Ramos (cell line): ENCODE data around the gene CFAP410.
"Not testable (repeated sequence)": the region's sequence is repeated elsewhere in the genome, so short reads cannot be mapped to it uniquely, and the experiment has no call there.

Experiments
- in situ Hi-C: fragments of 300-500 bp; cut with MboI; formaldehyde crosslinking; loops from one replicate; pipeline ENCODE4 v1.14.3; 2022; ENCODE audit warnings: low sequenced_read_pairs; ENCODE audit not compliant: unreplicated experiment

The CFAP410 gene

DNA sequence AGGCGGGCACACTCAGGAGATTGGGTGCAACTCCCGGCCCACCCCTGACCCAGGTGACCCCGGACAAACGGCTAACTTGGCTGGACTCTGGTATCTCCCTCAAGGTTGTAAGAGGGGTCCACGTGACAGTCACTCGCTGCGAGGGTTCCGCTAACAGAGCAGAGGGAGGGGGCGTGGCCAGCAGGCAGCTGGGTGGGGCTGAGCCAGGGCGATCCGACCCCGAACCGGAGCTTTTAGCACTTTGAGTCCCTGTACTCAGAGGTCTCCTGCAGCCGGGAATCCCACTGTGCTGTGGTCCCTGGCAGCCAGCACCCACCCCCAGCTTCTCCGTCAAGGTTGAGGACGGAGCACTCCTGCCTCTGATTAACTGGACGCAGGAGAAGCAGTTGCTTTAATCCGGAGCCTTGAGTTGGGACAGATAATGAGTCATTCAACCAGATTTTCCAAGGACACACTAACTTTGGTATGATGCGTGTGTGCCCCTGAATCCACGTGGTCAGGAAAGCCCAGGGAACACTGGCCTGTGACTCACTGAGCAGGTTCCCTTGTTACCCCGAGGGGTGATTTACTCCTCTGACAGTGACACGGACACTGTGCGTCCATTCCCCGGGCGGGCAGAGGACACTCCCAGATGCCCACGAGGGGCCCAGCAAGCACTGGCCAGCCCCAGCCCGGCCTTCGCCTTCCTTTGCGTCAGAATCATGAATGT, 31.0 kb upstream of the CFAP410 start:
- in situ Hi-C loops = no loop called here

DNA sequence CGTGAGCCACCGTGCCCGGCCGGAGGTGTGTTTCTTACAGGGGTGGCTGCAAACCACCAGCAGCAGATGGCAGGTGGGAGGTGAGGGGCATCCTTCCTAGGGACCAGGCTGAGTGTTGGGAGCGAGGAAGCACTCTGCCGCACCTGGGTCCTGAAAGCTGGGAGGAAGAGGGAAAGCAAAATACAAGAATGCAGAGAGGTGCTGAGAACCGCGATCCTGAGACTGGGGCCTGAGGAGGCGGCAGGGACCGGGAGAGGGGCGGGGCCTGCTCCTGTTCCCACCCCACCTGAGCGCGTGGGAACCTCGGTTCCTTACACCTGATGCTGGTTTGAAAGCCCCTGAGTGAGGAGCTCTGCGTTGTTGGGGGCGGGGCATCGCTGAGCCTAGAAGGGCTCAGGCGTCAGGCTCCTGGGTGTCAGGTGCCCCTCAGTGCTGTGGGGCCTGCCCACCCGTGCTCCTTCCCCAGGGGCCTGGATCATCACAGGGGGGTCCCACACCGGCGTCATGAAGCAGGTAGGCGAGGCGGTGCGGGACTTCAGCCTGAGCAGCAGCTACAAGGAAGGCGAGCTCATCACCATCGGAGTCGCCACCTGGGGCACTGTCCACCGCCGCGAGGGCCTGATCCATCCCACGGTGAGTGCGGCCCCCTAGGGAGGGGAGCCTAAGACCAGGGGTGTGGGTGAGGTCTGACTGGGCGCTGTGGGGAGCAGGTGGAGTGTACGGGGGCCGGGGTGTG, 29.7 kb upstream of the CFAP410 start:
- in situ Hi-C loops = no loop called here

GRCh38 chr21:44366586-44367211, 27.5 kb upstream of the CFAP410 start:
- in situ Hi-C loops = no loop called here

- in situ Hi-C loops = no loop called here
These were observed 26.9 kb upstream of the CFAP410 start for GRCh38 chr21:44365967-44366585.

DNA sequence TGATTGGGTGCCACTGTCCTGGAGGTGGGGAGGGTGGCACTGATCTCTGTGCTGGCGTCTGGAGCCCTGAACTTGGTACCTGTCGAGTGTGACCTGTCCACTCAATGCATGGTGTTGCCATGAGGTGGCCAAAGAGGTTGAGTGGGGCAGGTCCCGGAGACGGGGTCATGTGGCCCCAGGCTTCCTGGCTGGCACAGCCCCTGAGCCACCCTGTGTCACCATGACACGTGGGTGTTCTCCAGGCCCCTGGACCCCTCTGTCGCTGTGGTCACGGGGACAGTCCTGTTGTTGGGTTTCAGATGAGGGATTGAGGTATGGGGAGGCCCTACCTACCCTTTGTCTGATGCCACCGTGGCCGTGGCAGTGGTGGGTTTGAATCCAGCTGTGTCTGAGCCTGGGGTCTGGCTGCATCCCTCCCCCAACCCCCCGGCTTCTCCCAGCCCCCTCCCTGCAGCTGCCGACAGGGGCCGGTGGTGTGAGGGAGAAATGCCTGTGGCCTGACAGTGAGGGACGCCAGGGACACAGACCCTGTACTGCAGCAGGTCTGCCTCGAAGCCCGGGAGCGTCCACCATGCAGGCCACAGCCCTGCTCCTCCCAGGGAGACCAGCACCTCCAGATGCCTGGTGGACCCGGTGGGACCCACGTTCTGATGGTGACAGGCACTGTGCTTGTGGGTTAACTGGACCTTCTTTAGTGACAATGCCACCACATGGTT, 26.2 kb upstream of the CFAP410 start:
- in situ Hi-C loops = no loop called here

- in situ Hi-C loops = no loop called here
These were observed 25.2 kb upstream of the CFAP410 start for GRCh38 chr21:44364151-44365053.

DNA sequence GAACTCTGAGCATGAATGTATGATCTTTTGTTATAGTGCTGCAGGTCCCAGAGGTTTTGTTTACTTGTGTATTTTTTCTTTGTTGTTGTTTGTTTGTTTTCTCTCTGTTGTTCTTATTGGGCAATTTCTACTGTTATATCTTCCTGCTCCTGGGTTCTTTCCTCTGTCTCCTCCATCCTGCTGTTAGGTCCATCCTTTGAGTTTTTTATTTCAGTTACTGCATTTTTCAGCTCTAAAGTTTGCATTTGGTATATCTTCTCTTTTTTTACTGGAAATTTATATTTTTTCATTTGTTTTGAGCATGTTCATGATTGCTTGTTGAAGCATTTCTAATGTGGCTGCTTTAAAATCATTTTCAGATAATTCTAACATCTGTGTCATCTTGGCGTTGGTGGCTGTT, 24.1 kb upstream of the CFAP410 start:
- in situ Hi-C loops = no loop called here

DNA sequence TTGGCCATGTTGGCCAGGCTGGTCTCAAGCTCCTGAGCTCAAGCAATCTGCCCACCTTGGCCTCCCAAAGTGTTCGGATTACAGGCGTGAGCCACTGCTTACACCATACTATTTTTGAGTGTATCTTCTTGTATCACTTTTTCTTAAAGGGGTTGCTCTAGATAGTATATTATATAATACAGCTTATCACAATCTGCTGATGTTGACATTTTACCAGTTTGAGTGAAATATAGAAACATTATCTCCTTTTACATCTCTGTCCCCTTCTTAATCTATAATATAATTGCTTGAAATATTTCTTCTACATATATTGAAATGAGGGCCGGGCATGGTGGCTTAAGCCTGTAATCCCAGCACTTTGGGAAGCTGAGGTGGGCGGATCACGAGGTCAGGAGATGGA, 22.7 kb upstream of the CFAP410 start:
- in situ Hi-C loops = not testable (repeated sequence)

DNA sequence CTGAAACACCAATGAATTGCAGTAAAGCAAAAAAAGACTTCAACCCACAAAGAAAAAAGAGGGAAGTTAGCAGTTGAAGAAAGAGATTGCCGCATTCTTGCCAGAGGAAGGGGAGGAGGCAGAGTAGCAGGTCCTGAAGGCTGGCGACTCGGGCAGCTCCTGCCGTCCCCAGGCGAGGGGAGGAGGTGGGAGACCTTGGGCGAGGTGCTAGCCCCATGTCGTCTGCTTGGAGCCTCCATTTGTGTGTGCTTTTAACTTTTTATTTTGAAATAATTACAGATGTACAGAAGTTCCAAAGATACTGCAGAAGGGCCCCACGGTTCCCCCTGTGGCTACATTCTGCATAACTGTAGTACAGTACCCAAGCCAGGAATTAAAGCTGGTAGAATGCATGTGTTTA, 21.0 kb upstream of the CFAP410 start:
- in situ Hi-C loops = no loop called here

- in situ Hi-C loops = no loop called here
These were observed 20.2 kb upstream of the CFAP410 start for GRCh38 chr21:44359396-44359795.

DNA sequence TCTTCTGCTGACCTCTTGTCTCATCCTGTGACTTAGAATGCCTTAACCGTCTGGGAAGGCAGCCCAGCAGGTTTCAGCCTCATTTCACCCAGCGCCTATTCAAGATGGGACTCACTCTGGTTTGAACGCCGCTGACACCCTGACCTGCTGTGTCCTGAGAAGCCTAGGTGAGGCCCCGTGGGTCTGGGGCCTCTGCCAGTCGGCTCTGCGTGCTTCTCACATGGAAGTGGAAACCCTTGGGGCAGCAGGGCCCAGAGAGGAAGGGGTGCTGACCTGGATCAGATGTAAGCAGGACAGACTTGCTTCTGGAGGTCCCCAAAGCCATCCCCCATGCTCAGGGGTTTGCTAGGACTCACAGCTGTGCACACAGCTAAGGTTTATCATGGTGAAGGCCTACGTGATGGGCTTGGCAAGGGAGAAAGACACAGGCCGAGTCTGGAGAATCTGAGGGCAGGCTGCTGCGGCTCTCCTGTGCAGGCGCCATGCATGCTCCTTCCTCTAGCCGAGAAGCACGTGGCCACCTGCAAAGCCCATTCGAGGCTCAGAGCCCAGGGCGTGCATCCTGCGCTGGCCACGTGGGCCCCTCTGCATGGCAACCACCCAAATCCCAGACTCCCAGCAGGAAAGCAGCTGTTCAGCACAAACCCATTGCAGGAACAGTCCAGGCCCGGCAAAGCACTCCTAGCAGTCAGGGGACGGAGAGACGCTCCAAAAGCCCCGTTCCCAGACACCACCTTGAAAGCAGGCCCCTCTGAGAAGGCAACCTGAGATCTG, 18.1 kb upstream of the CFAP410 start:
- in situ Hi-C loops = no loop called here

DNA sequence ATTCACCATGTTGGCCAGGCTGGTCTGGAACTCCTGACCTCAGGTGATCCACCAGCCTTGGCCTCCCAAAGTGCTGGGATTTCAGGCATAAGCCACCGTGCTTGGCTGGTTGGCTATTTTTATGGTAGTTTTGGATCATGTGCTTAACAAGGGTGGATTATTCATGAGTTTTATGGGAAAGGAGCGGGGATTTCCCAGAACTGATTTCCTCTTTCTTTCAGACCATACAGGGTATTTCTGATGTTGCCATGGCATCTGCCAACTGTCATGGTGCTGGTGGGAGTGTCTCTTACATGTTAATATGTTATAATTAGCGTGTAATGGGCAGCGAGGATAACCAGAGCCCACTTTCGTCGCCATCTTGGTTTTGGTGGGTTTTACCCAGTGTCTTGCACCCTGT, 17.4 kb upstream of the CFAP410 start:
- in situ Hi-C loops = no loop called here

DNA sequence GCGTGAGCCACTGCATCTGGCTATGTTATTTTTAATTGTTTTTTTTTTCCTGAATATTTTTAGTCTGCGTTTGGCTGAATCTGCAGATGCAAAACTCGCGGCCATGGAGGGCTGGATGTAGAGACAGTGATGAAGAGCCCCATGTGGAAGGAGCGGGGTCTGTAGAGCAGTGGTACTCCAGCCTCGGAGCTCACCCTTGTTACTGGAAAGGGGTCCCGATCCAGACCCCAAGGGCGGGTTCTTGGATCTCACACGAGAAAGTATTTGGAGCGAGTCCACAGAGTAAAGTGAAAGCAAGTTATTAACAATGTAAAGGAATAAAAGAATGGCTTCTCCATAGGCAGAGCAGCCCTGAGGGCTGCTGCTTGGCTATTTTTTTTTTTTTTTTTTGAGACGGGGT, 17.0 kb upstream of the CFAP410 start:
- in situ Hi-C loops = no loop called here

- in situ Hi-C loops = no loop called here
These were observed 15.9 kb upstream of the CFAP410 start for GRCh38 chr21:44354775-44355771.

GRCh38 chr21:44354001-44354405, 14.8 kb upstream of the CFAP410 start:
- in situ Hi-C loops = no loop called here

GRCh38 chr21:44353191-44353970, 14.2 kb upstream of the CFAP410 start, which contains the start of gene TRPM2:
Gene TRPM2 (plus strand): TSS chr21:44353621. CDS start chr21:44353701, 80 bp downstream.
- in situ Hi-C loops = no loop called here
